Mucosa of gallbladder (tissue), 1 donor: ENCODE measurements around the gene ME1. TPM values are rescaled to one million over a fixed set of nuclear protein-coding genes. Genes with fewer than 3 reads are reported as not detected.
"Not testable (repeated sequence)": the region's sequence is repeated elsewhere in the genome, so short reads cannot be mapped to it uniquely, and the experiment has no call there.

Experiments
- DNase-seq: peaks from one replicate; pipeline ENCODE4 v3.0.0-alpha.2; 2020; ENCODE audit warnings: low spot score
- total RNA-seq: library from RNA; stranded (reverse); gene quantifications from one replicate; pipeline ENCODE4 v1.2.1, GENCODE V29; 2021
- donor health status: DM: no; HTN: no; CAD: no.

The ME1 gene
- 30.2 TPM for total RNA-seq

- DNase-seq = peak; percentile 81
Measured at GRCh38 chr6:83430611-83431544, at the start of gene ME1. TSS of gene ME1 (minus strand) at chr6:83431051. CDS start at chr6:83430954, 97 bp downstream.

DNA sequence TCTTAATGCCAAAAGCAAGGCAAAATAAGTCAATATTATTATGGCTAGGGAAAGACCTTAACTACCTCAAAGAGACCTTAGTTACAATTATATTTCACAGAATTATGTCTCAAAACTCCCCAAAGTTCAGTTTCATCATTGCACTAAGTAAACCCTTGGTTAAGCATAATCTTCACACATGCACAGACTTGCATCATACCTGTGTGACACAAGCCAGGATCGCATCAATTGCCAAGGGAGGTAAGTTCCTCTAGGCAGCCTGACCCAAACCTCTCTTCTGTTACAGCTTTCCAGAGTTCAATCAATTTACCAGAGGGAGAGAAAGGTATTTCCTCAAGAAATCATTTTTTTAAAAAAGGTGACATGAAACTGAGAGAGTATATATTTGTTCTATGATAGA is 49.6 kb upstream of the ME1 start:
- DNase-seq = no peak

GRCh38 chr6:83479389-83479788 is 48.5 kb upstream of the ME1 start:
- DNase-seq = no peak

- no peak for DNase-seq
Measured at GRCh38 chr6:83476971-83477370, 46.1 kb upstream of the ME1 start.

- no peak for DNase-seq
Measured at GRCh38 chr6:83474309-83474708, 43.5 kb upstream of the ME1 start.

- DNase-seq = no peak
Measured at GRCh38 chr6:83472767-83473166, 41.9 kb upstream of the ME1 start.

DNA sequence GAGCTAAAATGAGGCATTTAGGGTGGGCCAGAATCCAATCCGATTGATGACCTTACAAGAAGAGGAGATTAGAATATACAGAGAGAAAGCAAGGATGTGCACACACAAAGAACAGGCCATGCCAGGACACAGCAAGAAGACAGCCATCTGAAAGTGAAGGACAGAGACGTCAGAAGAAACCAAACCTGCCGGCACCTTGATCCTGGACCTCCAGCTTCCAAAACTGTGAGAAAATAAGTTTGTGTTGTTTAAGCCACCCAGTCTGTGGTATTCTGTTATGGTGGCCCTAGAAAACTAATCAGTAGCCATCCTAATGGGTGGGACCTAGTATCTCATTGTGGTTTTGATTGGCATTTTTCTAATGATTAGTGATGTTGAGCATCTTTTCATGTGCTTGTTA is 39.7 kb upstream of the ME1 start:
- no peak for DNase-seq

- DNase-seq = no peak
Measured at GRCh38 chr6:83470001-83470400, 39.1 kb upstream of the ME1 start.

DNA sequence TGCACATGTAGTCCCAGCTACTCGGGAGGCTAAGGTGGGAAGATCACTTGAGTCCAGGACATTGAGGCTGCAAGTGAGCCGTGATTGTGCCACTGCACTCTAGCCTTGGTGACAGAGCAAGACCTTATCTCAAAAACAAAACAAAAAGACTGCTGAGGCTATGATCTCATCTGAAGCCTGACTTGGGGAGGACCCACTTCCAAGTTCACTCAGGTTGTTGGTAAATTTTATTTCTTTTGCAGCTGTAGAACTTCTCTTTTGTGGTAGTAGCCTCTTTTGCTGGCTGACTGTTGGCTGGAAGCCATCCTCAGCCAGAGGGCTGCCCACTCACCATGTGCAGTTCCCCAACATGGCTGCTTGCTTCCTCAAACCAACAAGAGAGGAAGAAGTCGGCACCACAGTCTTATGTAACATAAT is 36.8 kb upstream of the ME1 start:
- peak; percentile 46 for DNase-seq

DNA sequence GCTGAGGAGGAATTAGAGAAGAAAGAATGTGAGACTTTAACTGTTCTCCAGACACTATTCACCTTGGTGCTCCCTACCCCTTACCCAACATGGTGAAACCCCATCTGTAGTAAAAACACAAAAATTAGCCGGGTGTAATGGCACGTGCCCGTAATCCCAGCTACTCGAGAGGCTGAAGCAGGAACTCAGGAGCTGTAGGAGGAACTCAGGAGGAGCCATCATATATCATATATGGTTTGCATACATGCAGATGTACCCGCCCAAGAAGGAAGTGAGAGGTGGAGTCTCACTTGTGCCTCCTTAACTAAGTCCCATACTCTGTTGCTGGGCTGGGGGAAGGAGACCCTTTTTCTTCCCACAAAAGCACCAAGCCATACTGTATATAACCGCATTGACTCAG is 35.5 kb upstream of the ME1 start:
- DNase-seq = no peak

- DNase-seq = no peak
Measured at GRCh38 chr6:83464381-83465140, 33.7 kb upstream of the ME1 start.

DNA sequence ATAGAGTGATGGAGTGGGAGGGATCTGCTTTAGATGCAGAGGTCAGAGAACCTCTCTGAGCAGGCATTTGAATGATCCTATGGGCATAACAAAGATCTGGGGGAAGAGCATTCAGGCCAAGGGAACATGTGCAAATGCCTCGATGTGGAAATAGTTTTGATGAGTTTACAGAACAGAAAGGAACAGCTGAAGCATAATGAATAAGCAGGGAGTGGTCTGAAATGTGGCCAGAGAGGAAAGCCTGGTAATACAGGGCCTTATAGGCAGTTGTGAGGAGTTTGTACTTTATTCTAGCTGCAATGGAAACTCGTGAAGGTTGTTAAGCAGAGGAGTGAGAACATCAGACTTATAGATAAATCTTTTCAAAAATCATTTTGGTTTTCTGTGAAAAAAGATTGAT is 33.0 kb upstream of the ME1 start:
- no peak for DNase-seq

DNA sequence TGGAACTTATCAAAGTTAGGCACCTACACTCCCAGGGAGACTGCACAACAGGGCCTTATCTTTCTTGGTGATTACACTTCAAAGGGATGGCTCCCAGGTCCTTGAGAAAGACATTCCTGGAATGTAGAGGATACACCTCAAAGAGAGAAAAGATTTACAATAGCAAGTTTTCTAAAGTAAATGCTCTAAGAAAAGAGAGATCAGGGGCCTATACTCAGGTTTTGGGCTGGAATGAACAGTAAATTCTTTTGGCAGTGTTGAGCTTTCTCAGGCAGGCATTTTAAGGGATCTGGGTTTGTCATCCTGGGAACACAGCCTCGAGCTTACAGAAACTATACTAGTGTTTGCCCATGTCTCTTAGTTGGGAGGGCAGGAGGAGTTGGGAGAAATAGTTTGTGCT is 31.7 kb upstream of the ME1 start:
- no peak for DNase-seq

DNA sequence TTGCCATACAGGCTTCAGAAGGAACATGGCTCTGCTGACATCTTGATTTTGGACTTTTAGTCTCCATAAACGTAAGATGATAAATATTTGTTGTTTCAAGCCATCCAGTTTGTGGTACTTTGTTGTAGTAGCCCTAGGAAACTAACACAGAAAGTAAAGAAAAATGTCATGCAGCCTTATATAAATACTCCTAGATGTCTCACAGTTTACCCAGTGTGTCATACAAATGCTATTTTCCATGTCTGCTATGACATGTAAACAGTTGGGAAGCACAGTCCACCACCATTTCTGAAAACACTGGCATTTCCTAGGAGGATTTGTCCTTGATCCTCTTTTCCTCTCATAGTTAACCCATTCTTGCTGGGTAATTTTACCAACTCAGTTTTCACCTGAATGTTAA is 30.6 kb upstream of the ME1 start:
- no peak for DNase-seq

- no peak for DNase-seq
Measured at GRCh38 chr6:83459663-83460062, 28.8 kb upstream of the ME1 start.

DNA sequence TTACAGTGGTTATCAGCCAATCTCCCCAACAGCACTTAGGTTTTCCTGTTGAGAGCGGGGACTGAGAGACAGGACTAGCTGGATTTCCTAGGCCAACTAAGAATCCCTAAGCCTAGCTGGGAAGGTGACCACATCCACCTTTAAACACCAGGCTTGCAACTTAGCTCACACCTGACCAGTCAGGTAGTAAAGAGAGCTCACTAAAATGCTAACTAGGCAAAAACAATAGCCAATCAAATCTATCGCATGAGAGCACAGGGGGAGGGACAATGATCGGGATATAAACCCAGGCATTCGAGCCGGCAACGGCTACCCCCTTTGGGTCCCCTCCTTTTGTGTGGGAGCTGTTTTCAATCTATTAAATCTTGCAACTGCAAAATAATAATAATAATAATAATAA is 19.2 kb upstream of the ME1 start:
- not testable (repeated sequence) for DNase-seq

DNA sequence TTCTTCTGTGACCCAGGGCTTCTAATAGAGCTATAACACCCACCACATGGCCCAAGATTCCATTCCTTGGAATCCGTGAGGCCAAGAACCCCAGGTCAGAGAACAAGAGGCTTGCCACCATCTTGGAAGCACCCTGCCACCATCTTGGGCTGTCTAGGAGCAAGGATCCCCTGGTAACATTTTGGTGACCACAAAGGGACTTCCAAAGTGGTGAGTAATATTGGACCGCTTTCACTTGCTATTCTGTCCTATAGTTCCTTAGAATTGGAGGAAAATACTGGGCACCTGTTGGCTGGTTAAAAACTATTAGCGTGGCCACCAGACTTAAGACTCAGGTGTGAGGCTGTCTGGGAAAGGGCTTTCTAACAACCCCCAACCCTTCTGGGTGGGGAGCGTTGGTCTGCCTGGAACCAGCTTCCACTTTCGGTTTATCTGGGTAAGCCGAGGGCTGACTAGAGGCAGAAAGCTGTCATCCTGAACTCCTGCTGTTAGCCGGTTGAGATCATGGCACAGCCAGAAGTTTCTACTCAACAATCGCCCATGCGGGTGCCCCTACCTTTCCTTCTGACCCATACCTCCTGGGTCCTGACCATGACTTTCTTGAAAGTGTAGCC is 13.3 kb upstream of the ME1 start:
- DNase-seq = not testable (repeated sequence)

DNA sequence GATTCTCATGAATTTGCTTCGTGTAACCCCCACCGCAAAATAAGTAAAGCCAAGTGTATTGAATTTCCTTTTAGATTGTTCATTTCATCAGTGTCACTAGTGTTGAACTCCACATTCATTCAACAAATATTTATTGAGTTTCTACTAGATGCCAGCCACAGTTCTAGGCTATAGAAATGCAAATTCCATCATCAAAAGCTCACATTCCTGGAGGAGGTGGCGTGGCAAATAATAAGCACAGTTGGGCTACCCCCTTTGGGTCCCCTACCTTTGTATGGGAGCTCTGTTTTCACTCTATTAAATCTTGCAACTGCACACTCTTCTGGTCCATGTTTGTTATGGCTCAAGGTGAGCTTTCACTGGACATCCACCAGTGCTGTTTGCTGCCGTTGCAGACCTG is 12.7 kb upstream of the ME1 start:
- DNase-seq = no peak

DNA sequence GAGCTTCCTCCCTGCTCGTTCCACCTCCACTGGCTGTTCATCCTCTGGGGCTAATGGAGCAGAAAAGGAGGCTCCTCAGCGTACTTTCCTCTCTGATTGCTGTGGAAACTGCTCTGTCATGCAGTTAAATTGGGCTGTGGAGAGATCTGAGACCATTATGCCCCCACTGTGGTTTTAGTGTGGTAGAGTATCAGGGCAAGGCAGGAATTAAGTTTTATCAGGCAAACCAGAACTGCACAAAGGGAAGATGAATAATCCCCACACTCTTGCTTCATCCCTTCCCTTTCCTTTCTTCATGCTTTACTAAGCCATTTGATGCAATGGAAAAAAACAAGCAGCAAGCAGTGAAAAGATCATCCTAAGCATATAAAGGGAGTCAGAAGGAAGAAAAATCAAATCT is 11.9 kb upstream of the ME1 start:
- no peak for DNase-seq

GRCh38 chr6:83439201-83439600 is 8.3 kb upstream of the ME1 start:
- no peak for DNase-seq

DNA sequence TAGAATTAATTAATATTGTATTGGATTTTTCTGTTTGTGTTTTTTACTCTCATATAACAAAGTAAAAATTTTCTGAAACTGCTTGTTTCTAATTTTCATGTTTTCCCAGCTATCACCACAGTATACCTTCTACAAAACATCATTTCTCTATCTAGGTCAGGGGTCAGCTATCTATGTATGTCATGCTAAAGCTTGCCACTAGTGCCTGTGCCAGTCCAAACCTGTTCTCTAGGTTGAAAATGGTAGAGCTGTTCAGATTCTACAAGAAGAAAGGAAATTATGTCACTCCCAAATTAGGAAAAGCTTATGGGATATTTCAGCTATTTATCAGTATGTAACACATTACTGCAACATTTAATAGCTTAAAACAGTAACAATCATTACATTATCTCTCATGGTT is 5.8 kb upstream of the ME1 start:
- no peak for DNase-seq

GRCh38 chr6:83433177-83433576 is 2.3 kb upstream of the ME1 start:
- DNase-seq = no peak

GRCh38 chr6:83432636-83433035 is 1.8 kb upstream of the ME1 start:
- no peak for DNase-seq
